A549 (cell line): ENCODE results near the gene ASGR1.

Experiments used
- CTCF ChIP-seq: fragments of >200 bp; sonication (Bioruptor Twin); formaldehyde crosslinking; IDR thresholded peaks from 3 replicates; pipeline ENCODE4 v1.5.1; 2016
- E2F6 ChIP-seq: IDR thresholded peaks from 2 replicates; pipeline ENCODE4 v1.6.1; 2012; ENCODE audit warnings: low read depth, borderline replicate concordance
- EHMT2 ChIP-seq: fragments of 200-600 bp; sonication (generic); IDR thresholded peaks from 2 replicates; pipeline ENCODE4 v1.6.1; 2016; ENCODE audit warnings: antibody characterized with exemption, low read depth, mild to moderate bottlenecking, moderate library complexity
- EP300 ChIP-seq, 2 experiments: fragments of >200 bp; sonication (Bioruptor Twin); formaldehyde crosslinking; IDR thresholded peaks; 2 replicates in 1 of 2; 3 replicates in 1 of 2; pipeline ENCODE4 v1.6.1; 2016 to 2017
- KDM1A ChIP-seq: fragments of 200-600 bp; sonication (generic); IDR thresholded peaks from 2 replicates; pipeline ENCODE4 v1.6.1; 2016; ENCODE audit warnings: low read depth, mild to moderate bottlenecking
- NR3C1 ChIP-seq: fragments of >200 bp; sonication (Bioruptor Twin); formaldehyde crosslinking; IDR thresholded peaks from 3 replicates; pipeline ENCODE4 v1.6.1; 2017
- PHF8 ChIP-seq: fragments of 200-600 bp; sonication (generic); IDR thresholded peaks from 2 replicates; pipeline ENCODE4 v1.6.1; 2016; ENCODE audit warnings: low read depth, mild to moderate bottlenecking, antibody characterized with exemption, moderate library complexity, borderline replicate concordance
- POLR2A ChIP-seq: IDR thresholded peaks from 2 replicates; pipeline ENCODE4 v1.6.1; 2012; ENCODE audit warnings: mild to moderate bottlenecking, low read length
- RCOR1 ChIP-seq: fragments of 150-350 bp; IDR thresholded peaks from 2 replicates; pipeline ENCODE4 v1.6.1; 2014; ENCODE audit warnings: antibody characterized with exemption, low read length, low read depth
- REST ChIP-seq: fragments of 200-600 bp; sonication (generic); IDR thresholded peaks from 2 replicates; pipeline ENCODE4 v1.6.1; 2016; ENCODE audit warnings: antibody characterized with exemption, mild to moderate bottlenecking, moderate library complexity
- ZFP36 ChIP-seq: fragments of 450-650 bp; IDR thresholded peaks from 2 replicates; pipeline ENCODE4 v1.6.1; 2014; ENCODE audit warnings: borderline replicate concordance; ENCODE audit not compliant: partially characterized antibody

- no peak for TF ChIP-seq POLR2A
- no peak for TF ChIP-seq CTCF
- TF ChIP-seq NR3C1 = no peak
- TF ChIP-seq RCOR1 = no peak
- TF ChIP-seq EP300 (IDR thresholded peaks at IDR 0.05) = no peak
- no peak for TF ChIP-seq REST
- no peak for TF ChIP-seq PHF8
- no peak for TF ChIP-seq EHMT2
- no peak for TF ChIP-seq ZFP36
- no peak for TF ChIP-seq KDM1A
- TF ChIP-seq E2F6 = no peak
Observed at GRCh38 chr17:7217113-7217987, 38.2 kb upstream of the ASGR1 start.
